ENCODE data around the gene ZNF416.
A peak's percentile ranks its signal among the peaks of the same experiment; 100 is the strongest.

ZNF416 gene

GRCh38 chr19:57578487-57579205, at the start of gene ZNF416:
Gene ZNF416, minus strand, starts transcription at chr19:57578911. Its CDS starts 207 bp downstream, at chr19:57578704.
- peak; percentile 23; the same call in 1 of the 2 replicates for TF ChIP-seq CTCF (IDR thresholded peaks at IDR 0.05)

GRCh38 chr19:57623091-57623490, 44.4 kb upstream of the ZNF416 start:
- TF ChIP-seq CTCF (IDR thresholded peaks at IDR 0.05) = no peak

- TF ChIP-seq CTCF (IDR thresholded peaks at IDR 0.05) = no peak
Observed at GRCh38 chr19:57620673-57621348, 42.1 kb upstream of the ZNF416 start.

GRCh38 chr19:57615346-57615745, 36.6 kb upstream of the ZNF416 start:
- no peak for TF ChIP-seq CTCF (IDR thresholded peaks at IDR 0.05)

GRCh38 chr19:57613941-57614743, 35.4 kb upstream of the ZNF416 start, which contains the start of gene ZNF134:
Gene ZNF134, plus strand, starts transcription at chr19:57614242. Its CDS starts 5,227 bp downstream, at chr19:57619469.
- no peak for TF ChIP-seq CTCF (IDR thresholded peaks at IDR 0.05)

- no peak for TF ChIP-seq CTCF (IDR thresholded peaks at IDR 0.05)
Observed at GRCh38 chr19:57611113-57611512, 32.4 kb upstream of the ZNF416 start.

GRCh38 chr19:57606931-57607330, 28.2 kb upstream of the ZNF416 start:
- TF ChIP-seq CTCF (IDR thresholded peaks at IDR 0.05) = no peak
